WTC11 (cell line): ENCODE measurements around the gene LHFPL2.

Experiments
- ATF2 ChIP-seq: sonication (generic); formaldehyde crosslinking; IDR thresholded peaks from 2 replicates; pipeline ENCODE4 v1.8.1; 2022; ENCODE audit warnings: low read depth, missing genetic modification reagents, borderline replicate concordance
- CTCF ChIP-seq: fragments of 200-600 bp; IDR thresholded peaks from 2 replicates; pipeline ENCODE4 v1.8.0; 2022; ENCODE audit warnings: antibody characterized with exemption
- HMGA2 ChIP-seq: fragments of 250-450 bp; sonication (Bioruptor Pico); IDR thresholded peaks from 2 replicates; pipeline ENCODE4 v1.4.0; 2021; ENCODE audit warnings: mild to moderate bottlenecking, moderate library complexity
- MAX ChIP-seq: sonication (generic); formaldehyde crosslinking; IDR thresholded peaks from 2 replicates; pipeline ENCODE4 v1.8.0; 2022; ENCODE audit warnings: mild to moderate bottlenecking, missing genetic modification reagents
- TCF7 ChIP-seq: sonication (generic); formaldehyde crosslinking; IDR thresholded peaks from 2 replicates; pipeline ENCODE4 v1.8.0; 2022; ENCODE audit warnings: mild to moderate bottlenecking, low read depth, missing genetic modification reagents, moderate library complexity
- TP53 ChIP-seq: sonication (generic); formaldehyde crosslinking; IDR thresholded peaks from 2 replicates; pipeline ENCODE4 v1.8.1; 2023; ENCODE audit warnings: mild to moderate bottlenecking, missing genetic modification reagents
- USF1 ChIP-seq: sonication (generic); formaldehyde crosslinking; IDR thresholded peaks from 2 replicates; pipeline ENCODE4 v1.8.0; 2022; ENCODE audit warnings: mild to moderate bottlenecking, missing genetic modification reagents
- USF2 ChIP-seq: sonication (generic); formaldehyde crosslinking; IDR thresholded peaks from 2 replicates; pipeline ENCODE4 v1.8.1; 2023; ENCODE audit warnings: mild to moderate bottlenecking, missing genetic modification reagents, moderate library complexity
- ZNF232 ChIP-seq: sonication (generic); formaldehyde crosslinking; IDR thresholded peaks from 2 replicates; pipeline ENCODE4 v1.8.0; 2022; ENCODE audit warnings: mild to moderate bottlenecking, missing genetic modification reagents
- ZNF263 ChIP-seq: sonication (generic); formaldehyde crosslinking; IDR thresholded peaks from 2 replicates; pipeline ENCODE4 v1.8.1; 2022; ENCODE audit warnings: low read depth, mild to moderate bottlenecking, moderate library complexity, missing genetic modification reagents

DNA sequence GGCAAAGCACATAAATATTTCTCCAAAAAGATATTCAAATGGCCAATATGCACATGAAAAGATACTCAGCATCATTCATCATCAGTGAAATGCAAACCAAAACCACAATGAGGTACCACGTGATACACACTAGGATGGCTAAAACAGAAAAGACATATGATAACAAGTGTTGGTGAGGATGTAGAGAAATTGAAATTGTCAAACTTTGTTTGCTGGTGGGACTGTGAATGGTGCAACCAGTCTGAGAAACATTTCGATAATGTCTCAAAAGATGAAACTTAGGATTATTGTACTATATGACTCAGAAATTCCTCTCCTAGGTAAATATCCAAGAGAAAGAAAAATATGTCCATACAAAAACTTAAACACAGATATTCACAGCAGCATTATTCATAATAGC is 8.6 kb upstream of the LHFPL2 start:
- TF ChIP-seq ZNF232 (CRISPR knock-in tag): no peak
- TF ChIP-seq CTCF: no peak
- TF ChIP-seq TP53 (CRISPR knock-in tag): no peak
- no peak for TF ChIP-seq HMGA2 (CRISPR knock-in tag)
- TF ChIP-seq TCF7: no peak
- TF ChIP-seq MAX: no peak
- TF ChIP-seq ZNF263 (CRISPR knock-in tag): no peak
- no peak for TF ChIP-seq ATF2 (CRISPR knock-in tag)
- no peak for TF ChIP-seq USF2 (CRISPR knock-in tag)
- no peak for TF ChIP-seq USF1
